Mucosa of descending colon (tissue), 3 donors: ENCODE data around the gene C4BPA. TPM values are rescaled to one million over a fixed set of nuclear protein-coding genes. Genes with fewer than 3 reads are reported as not detected.

ENCODE experiments used
- ATAC-seq: fragments of 200-7000 bp; cut with Tn5 transposase; one replicate; pipeline ENCODE4 v1.9.1; 2020; ENCODE audit warnings: mild to moderate bottlenecking, moderate library complexity
- DNase-seq, 3 donors: peaks; one replicate each; pipeline ENCODE4 v3.0.0-alpha.2; 2020
- H3K36me3 ChIP-seq: fragments of 200-600 bp; one replicate; pipeline ENCODE4 v1.8.0; 2021; ENCODE audit warnings: low read depth, mild to moderate bottlenecking
- H3K4me1 ChIP-seq: fragments of 200-600 bp; one replicate; pipeline ENCODE4 v1.8.0; 2021; ENCODE audit warnings: low read depth, mild to moderate bottlenecking
- H3K4me3 ChIP-seq: fragments of 200-600 bp; one replicate; pipeline ENCODE4 v1.8.0; 2021; ENCODE audit warnings: mild to moderate bottlenecking
- H3K9me3 ChIP-seq: fragments of 200-600 bp; one replicate; pipeline ENCODE4 v1.8.0; 2021; ENCODE audit warnings: mild to moderate bottlenecking
- CTCF ChIP-seq: fragments of 200-600 bp; IDR thresholded peaks from one replicate; pipeline ENCODE4 v1.8.0; 2022; ENCODE audit warnings: antibody characterized with exemption, mild to moderate bottlenecking
- intact Hi-C, 2 donors: fragments of 100-400 bp; cut with DNase I in 1 of 2; cut with micrococcal nuclease in 1 of 2; formaldehyde crosslinking; loops; one replicate each; pipeline versions ENCODE4 v1.11.0 to v1.11.1; 2022; cut with DNase I, micrococcal nuclease
- total RNA-seq, 3 donors: library from RNA; stranded (reverse); fragmentation: NEBNext Ultra II Directional in 2 of 3; extraction: Animal tissue kit (Norgen Biotek cat#: 25700) in 2 of 3; gene quantifications; one replicate each; pipeline versions ENCODE4 v1.2.1 to v1.2.4, GENCODE V29; 2021 to 2023
- donor health status: DM: no; HTN: no; CAD: no; lungs with moderate emphysema.
- donor health status: DM: no; HTN: no; CAD: no.
- donor health status: DM: no; HTN: yes; CAD: no.

Gene C4BPA
- total RNA-seq, 3 donors from 2014 or later: 1.5 to 5.9 (median 1.9) TPM

- H3K4me3 ChIP-seq: no peak overlapping the region
- ATAC-seq: peak; percentile 5
- no peaks in the 10 kb centered on the region for H3K9me3 ChIP-seq
- peaks cover 32% of the 10 kb centered on the region for H3K4me1 ChIP-seq
- no peak for DNase-seq
- intact Hi-C loops: no loop called here
- TF ChIP-seq CTCF: no peak
- H3K36me3 ChIP-seq: peaks cover 4% of the 10 kb centered on the region
These were observed 39.5 kb upstream of the C4BPA start for GRCh38 chr1:207064561-207064960.

- ATAC-seq: peak; percentile 69
These were observed 36.8 kb upstream of the C4BPA start for GRCh38 chr1:207067185-207067584.

GRCh38 chr1:207067665-207068064 lies 36.4 kb upstream of the C4BPA start:
- intact Hi-C loops: no loop called here
- H3K4me3 ChIP-seq: no peak overlapping the region
- peaks cover 32% of the 10 kb centered on the region for H3K4me1 ChIP-seq
- DNase-seq (peak in 1 of 3 donors; percentile 48), ATAC-seq (peak; percentile 91)
- no peaks in the 10 kb centered on the region for H3K9me3 ChIP-seq
- peaks cover 12% of the 10 kb centered on the region for H3K36me3 ChIP-seq
- no peak for TF ChIP-seq CTCF

More at GRCh38 chr1:207067185-207067584, 36.8 kb upstream of the C4BPA start:
- Histone ChIP-seq H3K4me3 (no peak overlapping the region), H3K9me3 (no peaks in the 10 kb centered on the region), H3K4me1 (peaks cover 32% of the 10 kb centered on the region), H3K36me3 (peaks cover 12% of the 10 kb centered on the region)
- intact Hi-C loops: no loop called here
- DNase-seq: no peak
- no peak for TF ChIP-seq CTCF

- no peak for TF ChIP-seq CTCF
- ATAC-seq: no peak
- peaks cover 31% of the 10 kb centered on the region for H3K4me1 ChIP-seq
- intact Hi-C loops: no loop called here
- H3K4me3 ChIP-seq: no peak overlapping the region
- DNase-seq: no peak
- H3K9me3 ChIP-seq: no peaks in the 10 kb centered on the region
- H3K36me3 ChIP-seq: peaks cover 12% of the 10 kb centered on the region
These were observed 35.0 kb upstream of the C4BPA start for GRCh38 chr1:207069061-207069460.

- H3K4me1 ChIP-seq: peaks cover 28% of the 10 kb centered on the region
- DNase-seq (no peak), ATAC-seq (no peak)
- peaks cover 12% of the 10 kb centered on the region for H3K36me3 ChIP-seq
- H3K9me3 ChIP-seq: no peaks in the 10 kb centered on the region
- intact Hi-C loops: no loop called here
- no peak for TF ChIP-seq CTCF
- H3K4me3 ChIP-seq: no peak overlapping the region
These were observed 34.1 kb upstream of the C4BPA start for GRCh38 chr1:207069858-207070506.
